Hepatocyte (in vitro differentiated cells): Measurements from ENCODE around the gene VWF. TPM values are rescaled to one million over a fixed set of nuclear protein-coding genes. Genes with fewer than 3 reads are reported as not detected.

Experiments
- DNase-seq: peaks from one replicate; pipeline ENCODE4 v3.0.0-alpha.2; 2016; ENCODE audit warnings: low spot score
- H2AFZ ChIP-seq: fragments of 200-600 bp; sonication (generic); 2 replicates; pipeline ENCODE4 v1.6.0; 2016; ENCODE audit warnings: antibody characterized with exemption, mild to moderate bottlenecking
- H3K27ac ChIP-seq: fragments of 200-600 bp; sonication (generic); 2 replicates; pipeline ENCODE4 v1.5.1; 2016; ENCODE audit warnings: mild to moderate bottlenecking
- H3K27me3 ChIP-seq: fragments of 200-600 bp; sonication (generic); 2 replicates; pipeline ENCODE4 v1.6.1; 2016
- H3K36me3 ChIP-seq: fragments of 200-600 bp; sonication (generic); replicated peaks from 2 replicates; pipeline ENCODE4 v1.5.1; 2016; ENCODE audit warnings: low read depth; ENCODE audit not compliant: insufficient read depth
- H3K4me1 ChIP-seq: fragments of 200-600 bp; sonication (generic); 2 replicates; pipeline ENCODE4 v1.5.1; 2016; ENCODE audit warnings: mild to moderate bottlenecking, moderate library complexity; ENCODE audit not compliant: insufficient read depth
- H3K4me2 ChIP-seq: fragments of 200-600 bp; sonication (generic); 2 replicates; pipeline ENCODE4 v1.6.0; 2016
- H3K4me3 ChIP-seq: fragments of 200-600 bp; sonication (generic); 2 replicates; pipeline ENCODE4 v1.5.1; 2016; ENCODE audit warnings: mild to moderate bottlenecking
- H3K79me2 ChIP-seq: fragments of 200-600 bp; sonication (generic); 2 replicates; pipeline ENCODE4 v1.6.0; 2017; ENCODE audit warnings: mild to moderate bottlenecking
- H3K9me2 ChIP-seq: fragments of 200-600 bp; sonication (generic); replicated peaks from 2 replicates; pipeline ENCODE4 v1.6.0; 2017; ENCODE audit warnings: mild to moderate bottlenecking; ENCODE audit not compliant: insufficient read depth
- H3K9me3 ChIP-seq: fragments of 200-600 bp; sonication (generic); 2 replicates; pipeline ENCODE4 v1.5.1; 2016; ENCODE audit warnings: low read depth, mild to moderate bottlenecking
- H4K20me1 ChIP-seq: fragments of 200-600 bp; sonication (generic); 2 replicates; pipeline ENCODE4 v1.6.0; 2016; ENCODE audit warnings: mild to moderate bottlenecking; ENCODE audit not compliant: insufficient read depth, poor library complexity, severe bottlenecking
- CTCF ChIP-seq: fragments of 200-600 bp; sonication (generic); IDR thresholded peaks from 2 replicates; pipeline ENCODE4 v1.5.1; 2016; ENCODE audit warnings: antibody characterized with exemption, mild to moderate bottlenecking; ENCODE audit not compliant: poor library complexity
- EZH2 ChIP-seq: fragments of 200-600 bp; sonication (generic); IDR thresholded peaks from 2 replicates; pipeline ENCODE4 v1.6.1; 2016; ENCODE audit warnings: antibody characterized with exemption, mild to moderate bottlenecking, borderline replicate concordance
- EZH2phosphoT487 ChIP-seq: fragments of 200-600 bp; sonication (generic); IDR thresholded peaks from one replicate; pipeline ENCODE4 v1.6.1; 2018; ENCODE audit warnings: antibody characterized with exemption, mild to moderate bottlenecking, low read depth, moderate library complexity; ENCODE audit not compliant: unreplicated experiment, severe bottlenecking
- WGBS: methylation state at CpG from one replicate; pipeline ENCODE4 v1.1.6; 2016; ENCODE audit warnings: low lambda C conversion rate; ENCODE audit errors: missing lambda C conversion rate; 5-methylcytosine and 5-hydroxymethylcytosine counted together
- polyA plus RNA-seq: library from polyadenylated mRNA; unstranded; fragments of >200 nt; fragmentation: Nextera tagmentation; extraction: Ambion mirVana; gene quantifications from 2 replicates; pipeline ENCODE4 v1.2.1, GENCODE V29; 2016
- total RNA-seq: library from RNA; depleted of rRNA; stranded (reverse); fragments of >200 nt; gene quantifications from 2 replicates; pipeline ENCODE4 v1.2.3, GENCODE V29; 2014

Gene VWF
- total and polyA plus RNA-seq, 2 experiments from 2014 or later, result 0.20 to 0.77 TPM

GRCh38 chr12:6045438-6045837, 79.0 kb downstream of the VWF start:
- no peak overlapping the region for H2AFZ ChIP-seq
- H3K4me3 ChIP-seq, result no peak overlapping the region
- no peaks in the 10 kb centered on the region for H4K20me1 ChIP-seq
- no peak for TF ChIP-seq EZH2phosphoT487
- TF ChIP-seq CTCF, result no peak
- TF ChIP-seq EZH2, result no peak
- H3K27ac ChIP-seq, result no peak overlapping the region
- no peaks in the 10 kb centered on the region for H3K9me2 ChIP-seq
- WGBS, result 94% methylated on average over 6 of the region's 6 CpGs
- no peaks in the 10 kb centered on the region for H3K36me3 ChIP-seq
- no peak overlapping the region for H3K4me2 ChIP-seq
- H3K27me3 ChIP-seq, result no peaks in the 10 kb centered on the region
- H3K79me2 ChIP-seq, result no peaks in the 10 kb centered on the region
- DNase-seq, result no peak
- H3K9me3 ChIP-seq, result no peaks in the 10 kb centered on the region
- peaks cover 5% of the 10 kb centered on the region for H3K4me1 ChIP-seq

GRCh38 chr12:6044082-6044481, 80.4 kb downstream of the VWF start:
- Histone ChIP-seq H2AFZ (no peak overlapping the region), H3K27me3 (no peaks in the 10 kb centered on the region), H3K9me3 (no peaks in the 10 kb centered on the region), H3K4me3 (no peak overlapping the region), H3K27ac (no peak overlapping the region), H3K4me2 (no peak overlapping the region), H3K9me2 (no peaks in the 10 kb centered on the region), H4K20me1 (no peaks in the 10 kb centered on the region), H3K36me3 (no peaks in the 10 kb centered on the region), H3K79me2 (no peaks in the 10 kb centered on the region), H3K4me1 (peaks cover 5% of the 10 kb centered on the region)
- WGBS, result 85% methylated on average over 8 of the region's 8 CpGs
- TF ChIP-seq CTCF (no peak), EZH2phosphoT487 (no peak), EZH2 (no peak)
- no peak for DNase-seq

GRCh38 chr12:6042446-6042845, 82.0 kb downstream of the VWF start:
- no peak overlapping the region for H3K4me3 ChIP-seq
- H3K9me3 ChIP-seq, result no peaks in the 10 kb centered on the region
- 89% methylated on average over 16 of the region's 16 CpGs for WGBS
- H3K9me2 ChIP-seq, result no peaks in the 10 kb centered on the region
- H3K36me3 ChIP-seq, result no peaks in the 10 kb centered on the region
- H2AFZ ChIP-seq, result no peak overlapping the region
- no peaks in the 10 kb centered on the region for H4K20me1 ChIP-seq
- peaks cover under 1% of the 10 kb centered on the region for H3K4me1 ChIP-seq
- no peak for DNase-seq
- H3K79me2 ChIP-seq, result no peaks in the 10 kb centered on the region
- H3K27me3 ChIP-seq, result no peaks in the 10 kb centered on the region
- TF ChIP-seq EZH2phosphoT487 (no peak), CTCF (no peak), EZH2 (no peak)
- H3K27ac ChIP-seq, result no peak overlapping the region
- no peak overlapping the region for H3K4me2 ChIP-seq

GRCh38 chr12:6041891-6042290, 82.6 kb downstream of the VWF start:
- H3K4me2 ChIP-seq, result no peak overlapping the region
- no peak overlapping the region for H3K4me3 ChIP-seq
- H3K27ac ChIP-seq, result no peak overlapping the region
- H3K27me3 ChIP-seq, result no peaks in the 10 kb centered on the region
- WGBS, result 86% methylated on average over 7 of the region's 7 CpGs
- no peaks in the 10 kb centered on the region for H3K4me1 ChIP-seq
- no peaks in the 10 kb centered on the region for H4K20me1 ChIP-seq
- TF ChIP-seq EZH2phosphoT487, result no peak
- no peak for TF ChIP-seq CTCF
- no peak for TF ChIP-seq EZH2
- H2AFZ ChIP-seq, result no peak overlapping the region
- H3K9me2 ChIP-seq, result no peaks in the 10 kb centered on the region
- H3K9me3 ChIP-seq, result no peaks in the 10 kb centered on the region
- no peaks in the 10 kb centered on the region for H3K79me2 ChIP-seq
- H3K36me3 ChIP-seq, result no peaks in the 10 kb centered on the region
- DNase-seq, result no peak
